Small intestine (tissue), 7 donors: ENCODE results near the gene ERC1. TPM values are rescaled to one million over a fixed set of nuclear protein-coding genes. Genes with fewer than 3 reads are reported as not detected.
A peak's percentile ranks its signal among the peaks of the same experiment; 100 is the strongest.

Experiments
- DNase-seq, 2 donors: peaks; one replicate each; pipeline versions ENCODE4 v3.0.0 to v3.0.0-alpha.2; 2013
- FAIRE-seq: peaks from 2 replicates; lab custom pipeline; 2012; peaks lifted over from hg19 to GRCh38; lab: Jason Lieb, UNC
- H3K27ac ChIP-seq, 3 donors: one replicate each; pipeline ENCODE4 v1.5.1; 2013; ENCODE audit warnings: low read length in 2 of 3, mild to moderate bottlenecking in 2 of 3, control low read depth in 1 of 3, inconsistent platforms in 1 of 3, low read depth in 1 of 3, moderate library complexity in 1 of 3
- H3K27me3 ChIP-seq, 3 donors: one replicate each; pipeline ENCODE4 v1.6.1; 2013; ENCODE audit warnings: low read length in 3 of 3, inconsistent platforms in 1 of 3; ENCODE audit not compliant: control insufficient read depth in 3 of 3, insufficient read depth in 3 of 3
- H3K36me3 ChIP-seq, 3 donors: one replicate each; pipeline ENCODE4 v1.6.1; 2013; ENCODE audit warnings: low read length in 3 of 3, inconsistent platforms in 1 of 3, low read depth in 1 of 3, mild to moderate bottlenecking in 1 of 3, moderate library complexity in 1 of 3; ENCODE audit not compliant: control insufficient read depth in 3 of 3, insufficient read depth in 2 of 3
- H3K4me1 ChIP-seq, 3 donors: one replicate each; pipeline ENCODE4 v1.6.1; 2013; ENCODE audit warnings: low read length in 2 of 3, inconsistent platforms in 1 of 3, low read depth in 1 of 3, mild to moderate bottlenecking in 1 of 3, moderate library complexity in 1 of 3; ENCODE audit not compliant: control insufficient read depth in 3 of 3, insufficient read depth in 2 of 3
- H3K4me3 ChIP-seq, 3 donors: one replicate each; pipeline ENCODE4 v1.5.1; 2013; ENCODE audit warnings: low read length in 3 of 3, control low read depth in 1 of 3, inconsistent platforms in 1 of 3, low read depth in 1 of 3, mild to moderate bottlenecking in 1 of 3, moderate library complexity in 1 of 3
- H3K9me3 ChIP-seq, 2 donors: one replicate each; pipeline ENCODE4 v1.6.1; 2013; ENCODE audit warnings: low read depth in 1 of 2, low read length in 1 of 2; ENCODE audit not compliant: control insufficient read depth in 2 of 2, insufficient read depth in 1 of 2
- WGBS, 3 donors: extraction: QIAGEN DNeasy Blood & Tissue Kit; methylation state at CpG; one replicate each; pipeline ENCODE4 v1.1.7; 2013; 5-methylcytosine and 5-hydroxymethylcytosine counted together
- polyA plus RNA-seq, 4 donors: library from polyadenylated mRNA; stranded (reverse) in 3 of 4; unstranded in 1 of 4; fragments of 200-250 nt in 3 of 4; fragments of 120-200 nt in 1 of 4; gene quantifications; one replicate each; pipeline versions ENCODE4 v1.2.1 to v1.2.3, GENCODE V29; 2013
- donor health status: healthy with polysubstance abuse.
- donor health status: control.
- donor health status: control.
- donor health status: Bipolar disorder and iron deficiency.
- donor health status: healthy.

ERC1 gene
- polyA plus RNA-seq, 4 donors = 1.8 to 16.7 (median 6.1) TPM

DNA sequence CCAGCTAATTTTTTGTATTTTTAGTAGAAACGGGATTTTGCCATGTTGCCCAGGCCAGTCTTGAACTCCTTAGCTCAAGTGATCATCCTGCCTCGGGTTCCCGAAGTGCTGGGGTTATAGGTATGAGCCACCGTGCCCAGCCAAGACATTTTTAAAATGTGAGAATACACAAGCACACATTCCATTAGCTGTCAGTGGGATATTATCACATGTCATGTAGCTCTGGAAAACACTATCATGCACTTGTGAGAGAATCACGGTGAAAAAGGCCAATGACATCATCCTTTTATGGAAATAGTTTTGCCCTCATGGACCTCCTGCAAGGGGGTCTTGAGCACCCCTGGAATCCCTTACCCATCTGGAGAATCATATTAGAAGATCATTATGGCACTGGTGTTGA lies 28.3 kb downstream of the ERC1 start:
- H3K36me3 ChIP-seq = peaks cover 0 to 6% (median 0%) of the 10 kb centered on the region in 3 donors
- DNase-seq (no peak), FAIRE-seq (no peak)
- no peak overlapping the region for H3K4me3 ChIP-seq
- no peaks in the 10 kb centered on the region for H3K27me3 ChIP-seq
- WGBS, 3 donors = 92 to 97% (median 93%) methylated on average over 5 of the region's 5 CpGs
- no peaks in the 10 kb centered on the region for H3K9me3 ChIP-seq
- H3K4me1 ChIP-seq = no peaks in the 10 kb centered on the region
- H3K27ac ChIP-seq = no peak overlapping the region

DNA sequence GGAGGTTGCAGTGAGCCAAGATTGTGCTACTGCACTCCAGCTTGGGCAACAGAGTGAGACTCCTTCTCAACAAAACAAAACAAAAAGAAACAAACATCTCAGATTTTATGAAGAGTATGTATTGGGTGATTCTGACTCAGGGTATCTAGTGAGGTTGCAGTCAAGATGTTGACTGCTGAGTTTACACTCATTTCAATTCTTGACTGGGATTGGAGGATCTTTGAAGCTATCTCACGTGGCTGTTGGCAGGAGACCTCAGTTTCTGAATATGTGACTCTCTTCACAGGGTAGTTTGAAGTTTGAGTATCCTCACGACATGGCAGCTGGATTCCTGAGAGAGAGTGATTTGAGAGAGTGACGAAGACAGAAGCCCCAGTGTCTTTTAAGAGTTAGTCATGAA lies 29.4 kb downstream of the ERC1 start:
- 89 to 94% (median 91%) methylated on average over 3 of the region's 3 CpGs for WGBS, 3 donors
- DNase-seq = no peak
- FAIRE-seq = no peak

DNA sequence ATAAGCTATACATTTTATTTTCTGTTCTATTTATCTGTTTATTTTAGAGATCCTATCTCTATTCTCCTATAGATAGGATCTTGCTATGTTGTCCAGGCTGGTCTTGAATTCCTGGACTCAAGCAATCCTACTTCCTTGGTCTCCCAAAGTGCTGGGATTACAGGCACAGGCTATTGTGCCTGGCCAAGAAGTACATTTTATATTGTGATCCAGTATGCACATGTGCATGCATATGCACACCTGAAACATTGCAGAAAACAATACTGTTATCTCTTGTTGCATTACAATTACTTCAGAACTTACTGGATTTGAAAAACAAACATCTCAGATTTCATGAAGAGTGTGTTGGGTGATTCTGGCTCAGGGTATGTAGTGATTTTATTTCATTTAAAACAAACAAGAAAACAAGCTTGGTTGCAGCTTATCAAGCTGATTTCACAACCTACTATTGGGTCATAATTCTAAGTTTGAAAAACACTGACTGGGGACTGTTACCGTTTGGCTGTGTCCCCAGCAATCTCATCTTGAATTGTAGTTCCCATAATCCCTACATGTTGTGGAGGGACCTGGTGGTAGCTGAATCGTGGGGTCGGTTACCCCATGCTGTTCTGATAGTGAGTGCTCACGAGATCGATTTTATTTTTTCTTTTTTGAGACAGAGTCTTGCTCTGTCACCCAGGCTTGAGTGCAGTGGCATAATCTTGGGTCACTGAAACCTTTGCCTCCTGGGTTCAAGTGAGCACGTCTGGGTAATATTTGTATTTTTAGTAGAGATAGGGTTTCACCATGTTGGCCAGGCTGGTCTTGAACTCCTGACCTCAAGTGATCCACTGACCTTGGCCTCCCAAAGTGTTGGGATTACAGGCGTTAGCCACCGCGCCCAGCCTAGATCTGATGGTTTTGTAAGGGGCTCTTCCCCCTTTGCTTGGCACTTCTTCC lies 31.3 kb downstream of the ERC1 start:
- Histone ChIP-seq H3K27me3 (no peaks in the 10 kb centered on the region), H3K4me3 (no peak overlapping the region), H3K27ac (no peak overlapping the region), H3K4me1 (no peaks in the 10 kb centered on the region), H3K36me3 (peaks cover 0 to 9% (median 0%) of the 10 kb centered on the region in 3 donors), H3K9me3 (peaks cover 0 to 2% of the 10 kb centered on the region in 2 donors)
- DNase-seq (no peak), FAIRE-seq (no peak)
- 94 to 97% (median 95%) methylated on average over 9 of the region's 9 CpGs for whole genome bisulfite sequencing, 3 donors

More for the DNA sequence above, 29.4 kb downstream of the ERC1 start:
- no peak overlapping the region for H3K27ac ChIP-seq
- peaks cover 0 to 6% (median 0%) of the 10 kb centered on the region in 3 donors for H3K36me3 ChIP-seq
- H3K27me3 ChIP-seq = no peaks in the 10 kb centered on the region
- no peaks in the 10 kb centered on the region for H3K4me1 ChIP-seq
- H3K4me3 ChIP-seq = no peak overlapping the region
- H3K9me3 ChIP-seq = no peaks in the 10 kb centered on the region

DNA sequence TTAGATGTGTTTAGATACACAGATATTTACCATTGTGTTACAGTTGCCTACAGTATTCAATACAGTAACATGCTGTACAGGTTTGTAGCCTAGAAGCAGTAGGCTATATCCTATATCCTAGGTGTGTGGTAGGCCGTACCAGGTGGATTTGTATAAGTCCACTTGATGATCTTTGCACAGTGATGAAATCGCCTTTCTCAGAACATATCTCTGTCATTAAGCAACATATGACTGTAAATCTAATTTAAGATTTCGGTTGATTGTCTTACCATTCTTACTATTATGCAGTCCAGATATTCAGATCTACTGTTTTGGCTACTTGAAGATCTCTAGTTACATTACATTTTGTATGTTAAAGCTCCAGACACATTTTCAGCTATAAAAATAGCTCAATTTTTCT lies 39.8 kb downstream of the ERC1 start:
- Histone ChIP-seq H3K9me3 (peaks cover 0 to 2% of the 10 kb centered on the region in 2 donors), H3K27ac (no peak overlapping the region), H3K4me3 (no peak overlapping the region), H3K36me3 (peaks cover 0 to 17% (median 4%) of the 10 kb centered on the region in 3 donors), H3K4me1 (no peaks in the 10 kb centered on the region), H3K27me3 (no peaks in the 10 kb centered on the region)
- DNase-seq (peak in 1 of 2 donors; percentile 29), FAIRE-seq (no peak)
- WGBS, 3 donors = 68 to 83% (median 83%) methylated on average over 3 of the region's 3 CpGs

DNA sequence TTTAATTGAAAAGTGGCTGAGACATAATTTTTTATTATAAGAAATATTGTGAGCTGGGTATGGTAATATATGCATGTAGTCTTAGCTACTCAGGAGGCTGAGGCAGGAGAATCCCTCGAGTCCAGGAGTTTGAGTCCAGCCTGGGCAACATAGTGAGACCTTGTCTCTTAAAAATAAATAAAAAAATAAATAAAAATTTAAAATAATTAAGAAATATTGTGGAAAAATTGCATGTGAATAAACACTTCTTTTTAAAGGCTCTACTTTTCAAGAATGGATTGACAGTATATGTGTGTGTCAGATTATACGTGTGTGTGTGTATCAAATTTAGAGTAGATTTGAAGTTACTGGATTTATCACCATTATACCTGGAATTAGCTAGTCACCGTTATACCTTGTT lies 43.2 kb downstream of the ERC1 start:
- Histone ChIP-seq H3K36me3 (peaks cover 0 to 10% (median 0%) of the 10 kb centered on the region in 3 donors), H3K9me3 (no peaks in the 10 kb centered on the region), H3K4me3 (no peak overlapping the region), H3K27me3 (no peaks in the 10 kb centered on the region), H3K27ac (no peak overlapping the region), H3K4me1 (no peaks in the 10 kb centered on the region)
- DNase-seq (no peak), FAIRE-seq (no peak)
- 93 to 97% (median 95%) methylated on average over 3 of the region's 3 CpGs for WGBS, 3 donors

DNA sequence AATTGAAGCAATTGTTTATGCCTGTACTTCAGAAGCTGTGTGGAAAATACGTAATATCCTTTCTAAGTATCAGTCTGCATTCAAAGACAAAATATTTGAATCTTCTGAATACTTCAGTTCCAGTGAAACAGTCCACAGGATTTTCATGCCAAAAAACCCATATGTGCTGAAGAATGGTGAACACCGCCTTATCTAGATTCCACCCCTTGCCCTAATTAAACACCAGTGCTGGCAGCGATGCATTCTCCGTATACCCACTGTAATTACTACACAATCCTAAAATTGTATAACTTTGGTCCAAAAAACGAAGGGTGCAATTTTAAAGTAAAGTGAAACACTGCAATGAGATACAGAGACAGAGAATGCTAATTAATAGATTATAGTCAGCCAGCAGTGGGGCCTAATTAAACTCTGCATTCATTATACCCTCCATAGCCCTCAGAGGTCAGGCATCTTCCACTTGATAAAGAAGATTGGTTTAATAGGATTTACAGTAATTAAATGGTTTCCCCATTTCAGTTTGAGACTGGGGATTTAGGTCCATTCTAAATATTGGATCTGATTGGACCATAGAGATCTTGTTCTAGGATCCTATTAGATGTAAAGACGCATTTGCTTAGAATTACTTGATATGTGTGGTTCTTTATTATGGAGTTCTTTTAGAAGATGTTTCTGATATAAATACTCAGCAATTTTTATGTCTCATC lies 43.9 kb downstream of the ERC1 start:
- H3K27me3 ChIP-seq = no peaks in the 10 kb centered on the region
- 88 to 93% (median 91%) methylated on average over 6 of the region's 6 CpGs for WGBS, 3 donors
- no peak overlapping the region for H3K4me3 ChIP-seq
- H3K9me3 ChIP-seq = no peaks in the 10 kb centered on the region
- FAIRE-seq = no peak
- peaks cover 0 to 8% (median 0%) of the 10 kb centered on the region in 3 donors for H3K36me3 ChIP-seq
- H3K4me1 ChIP-seq = no peaks in the 10 kb centered on the region
- DNase-seq = no peak
- no peak overlapping the region for H3K27ac ChIP-seq

DNA sequence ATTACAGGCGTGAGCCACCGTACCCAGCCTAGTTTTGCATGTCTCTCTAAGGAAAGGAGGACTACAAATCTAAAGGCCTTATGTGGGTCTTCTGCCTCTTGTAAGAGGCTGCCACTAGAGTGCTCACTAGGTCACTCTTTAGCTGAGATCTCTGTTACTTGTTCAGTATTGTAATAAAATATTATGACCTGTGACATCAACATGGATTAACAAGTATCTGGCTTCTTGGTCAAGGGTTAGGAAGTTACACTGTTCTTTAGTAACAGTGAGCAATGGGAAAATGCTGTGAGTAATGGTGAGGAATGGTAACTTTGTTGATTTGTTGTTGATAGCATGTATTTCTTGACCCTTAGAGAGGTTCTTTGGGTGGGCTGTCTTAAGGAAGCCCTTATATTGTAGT lies 50.5 kb downstream of the ERC1 start:
- Histone ChIP-seq H3K27ac (no peak overlapping the region), H3K36me3 (peaks cover 0 to 5% (median 0%) of the 10 kb centered on the region in 3 donors), H3K9me3 (no peaks in the 10 kb centered on the region), H3K27me3 (no peaks in the 10 kb centered on the region), H3K4me1 (no peaks in the 10 kb centered on the region), H3K4me3 (no peak overlapping the region)
- WGBS, 3 donors = 94 to 100% (median 99%) methylated on average over 2 of the region's 2 CpGs
- peak in 1 of 2 donors; percentile 15 for DNase-seq
- FAIRE-seq = no peak

DNA sequence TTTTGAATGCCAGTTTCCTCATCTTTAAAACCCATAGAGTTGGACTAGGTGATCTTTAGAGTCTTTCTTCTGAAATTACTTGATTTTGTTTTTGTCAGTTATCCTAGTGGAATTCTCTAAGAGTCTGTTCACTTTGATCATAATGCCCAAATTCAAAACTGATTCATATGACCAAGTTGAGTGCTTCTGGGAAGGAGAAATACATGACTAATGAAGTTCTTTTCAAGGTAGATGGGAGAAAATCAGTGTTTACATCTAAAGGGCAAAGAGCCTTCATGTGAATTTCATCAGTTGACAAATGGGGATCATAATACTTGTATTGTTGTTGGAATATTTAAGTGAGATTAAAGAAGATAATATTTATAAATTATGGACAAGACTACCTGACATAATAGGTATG lies 53.2 kb downstream of the ERC1 start:
- FAIRE-seq = no peak

More for the DNA sequence above, 53.2 kb downstream of the ERC1 start:
- Histone ChIP-seq H3K27ac (no peak overlapping the region), H3K9me3 (no peaks in the 10 kb centered on the region), H3K36me3 (peaks cover 0 to 3% (median 0%) of the 10 kb centered on the region in 3 donors), H3K27me3 (no peaks in the 10 kb centered on the region), H3K4me1 (no peaks in the 10 kb centered on the region), H3K4me3 (no peak overlapping the region)
- no peak for DNase-seq
